Transverse colon (tissue), 4 donors: ENCODE results near the gene GALNT6. TPM values are rescaled to one million over a fixed set of nuclear protein-coding genes. Genes with fewer than 3 reads are reported as not detected.

Source experiments
- DNase-seq: peaks from one replicate; pipeline ENCODE4 v3.0.0-alpha.2; 2019
- H3K27ac ChIP-seq, 4 donors: fragments of 200-600 bp; sonication (generic); 2 replicates each; pipeline ENCODE4 v1.5.1; 2016 to 2018; ENCODE audit warnings: inconsistent platforms in 4 of 4
- H3K27me3 ChIP-seq: fragments of 200-600 bp; sonication (generic); 2 replicates; pipeline ENCODE4 v1.5.1; 2017; ENCODE audit warnings: inconsistent platforms
- H3K36me3 ChIP-seq, 4 donors: fragments of 200-600 bp; sonication (generic); 2 replicates each; pipeline ENCODE4 v1.5.1; 2017 to 2019; ENCODE audit warnings: inconsistent platforms in 4 of 4
- H3K4me1 ChIP-seq, 4 donors: fragments of 200-600 bp; sonication (generic); 2 replicates each; pipeline ENCODE4 v1.5.1; 2017 to 2020; ENCODE audit warnings: inconsistent platforms in 4 of 4
- H3K4me3 ChIP-seq, 4 donors: fragments of 200-600 bp; sonication (generic); 1 replicate in 1 of 4; 2 replicates in 3 of 4; pipeline versions ENCODE4 v1.5.1 to v1.6.1; 2017 to 2019; ENCODE audit warnings: inconsistent platforms in 4 of 4
- H3K9me3 ChIP-seq, 2 donors: fragments of 200-600 bp; sonication (generic); 2 replicates each; pipeline ENCODE4 v1.5.1; 2017 to 2019; ENCODE audit warnings: inconsistent platforms in 2 of 2
- CTCF ChIP-seq, 5 experiments: fragments of 200-600 bp in 3 of 5; fragments of 450-650 bp in 2 of 5; sonication (generic) in 3 of 5; IDR thresholded peaks; 1 replicate in 2 of 5; 2 replicates in 3 of 5; pipeline ENCODE4 v1.5.1; 2016 to 2017; ENCODE audit warnings: antibody characterized with exemption in 5 of 5, inconsistent platforms in 3 of 5, mild to moderate bottlenecking in 2 of 5, moderate library complexity in 1 of 5
- EP300 ChIP-seq: sonication (generic); formaldehyde crosslinking; IDR thresholded peaks from one replicate; pipeline ENCODE4 v1.6.1; 2017; ENCODE audit warnings: antibody characterized with exemption, low read depth
- POLR2A ChIP-seq: fragments of 450-650 bp; IDR thresholded peaks from one replicate; pipeline ENCODE4 v1.6.1; 2016; ENCODE audit warnings: antibody characterized with exemption, mild to moderate bottlenecking, moderate library complexity
- POLR2AphosphoS5 ChIP-seq, 3 donors: sonication (generic); formaldehyde crosslinking; IDR thresholded peaks; one replicate each; pipeline ENCODE4 v1.6.1; 2016; ENCODE audit warnings: antibody characterized with exemption in 3 of 3
- WGBS, 2 donors: methylation state at CpG; one replicate each; pipeline ENCODE4 v1.1.5; 2018; ENCODE audit warnings: low coverage in 1 of 2; 5-methylcytosine and 5-hydroxymethylcytosine counted together
- in situ Hi-C, 4 donors: fragments of 200-750 bp; cut with MboI; loops; one replicate each; pipeline versions ENCODE4 v1.15.0 to v1.15.1; 2017; ENCODE audit warnings: low sequenced_read_pairs in 3 of 4, low pct_ligation_motif_present in 1 of 4, low pct_unique_long_range_greater_than_20kb in 1 of 4
- intact Hi-C: fragments of 100-400 bp; cut with DNase I; formaldehyde crosslinking; loops from one replicate; pipeline ENCODE4 v1.15.1; 2023; ENCODE audit warnings: low total_unique reads
- total RNA-seq, 4 donors: library from RNA; depleted of rRNA; stranded (reverse); fragments of >200 nt; gene quantifications; one replicate each; pipeline ENCODE4 v1.1.0, GENCODE V29; 2016

GALNT6 gene
- total RNA-seq, 4 donors from 2014 or later = 17.5 to 52.7 (median 26.8) TPM

GRCh38 chr12:51346581-51346980, 44.6 kb downstream of the GALNT6 start, which contains the start of gene CELA1:
Gene CELA1, minus strand, starts transcription at chr12:51346679. Its CDS starts 41 bp downstream, at chr12:51346638.
- H3K36me3 ChIP-seq = no peaks in the 10 kb centered on the region
- H3K4me1 ChIP-seq = peaks cover 0 to under 1% (median 0%) of the 10 kb centered on the region in 4 donors
- no peak for DNase-seq
- no peak within 1 kb of the TSS for H3K4me3 ChIP-seq
- WGBS, 2 donors = 40 to 93% methylated on average over 1 to 3 of the region's 3 CpGs
- H3K27me3 ChIP-seq = no peaks in the 10 kb centered on the region
- no peak within 1 kb of the TSS for H3K27ac ChIP-seq
- in situ Hi-C loops = loop anchor here in 2 of 4 donors (25.0 kb wide), 1 partner anchor 284 kb away; no protein-coding TSS in a partner anchor
- intact Hi-C loops = no loop called here
- TF ChIP-seq CTCF (IDR thresholded peaks at IDR 0.05) = no peak
- TF ChIP-seq POLR2AphosphoS5 (IDR thresholded peaks at IDR 0.05) = no peak
- TF ChIP-seq POLR2A = no peak
- no peak for TF ChIP-seq EP300
- no peaks in the 10 kb centered on the region for H3K9me3 ChIP-seq

GRCh38 chr12:51345681-51346080, 45.5 kb downstream of the GALNT6 start:
- Histone ChIP-seq H3K4me3 (no peak overlapping the region), H3K27ac (no peak overlapping the region), H3K9me3 (no peaks in the 10 kb centered on the region), H3K36me3 (no peaks in the 10 kb centered on the region), H3K27me3 (no peaks in the 10 kb centered on the region), H3K4me1 (peaks cover 0 to 7% (median 0%) of the 10 kb centered on the region in 4 donors)
- in situ Hi-C loops = loop anchor here in 2 of 4 donors (25.0 kb wide), 1 partner anchor 283 kb away; no protein-coding TSS in a partner anchor
- intact Hi-C loops = no loop called here
- 82% methylated on average over 7 of the region's 7 CpGs; no CpG with 5 or more reads in 1 of the 2 donors for WGBS, 2 donors
- TF ChIP-seq POLR2AphosphoS5 (IDR thresholded peaks at IDR 0.05) (no peak), CTCF (IDR thresholded peaks at IDR 0.05) (no peak), POLR2A (no peak), EP300 (no peak)
- DNase-seq = no peak

GRCh38 chr12:51343201-51343600, 48.0 kb downstream of the GALNT6 start:
- peaks cover 0 to 7% (median 0%) of the 10 kb centered on the region in 4 donors for H3K4me1 ChIP-seq
- TF ChIP-seq POLR2AphosphoS5 (IDR thresholded peaks at IDR 0.05) = no peak
- no peak for TF ChIP-seq POLR2A
- TF ChIP-seq CTCF (IDR thresholded peaks at IDR 0.05) = no peak
- TF ChIP-seq EP300 = no peak
- in situ Hi-C loops (loop anchor here (5.0 to 25.0 kb wide), 3 partner anchors 71 to 281 kb away; partner anchors contain the start of gene SMAGP (in 1 of the 4)), intact Hi-C loops (no loop called here)
- WGBS, 2 donors = 76% methylated on average over 2 of the region's 2 CpGs; no CpG with 5 or more reads in 1 of the 2 donors
- no peaks in the 10 kb centered on the region for H3K27me3 ChIP-seq
- no peaks in the 10 kb centered on the region for H3K9me3 ChIP-seq
- no peaks in the 10 kb centered on the region for H3K36me3 ChIP-seq
- DNase-seq = no peak
- no peak overlapping the region for H3K4me3 ChIP-seq
- no peak overlapping the region for H3K27ac ChIP-seq

- in situ Hi-C loops (loop anchor here (5.0 to 25.0 kb wide), 3 partner anchors 70 to 280 kb away; partner anchors contain the start of gene SMAGP (in 1 of the 4)), intact Hi-C loops (no loop called here)
- no peak overlapping the region for H3K27ac ChIP-seq
- no peaks in the 10 kb centered on the region for H3K36me3 ChIP-seq
- peaks cover 0 to 7% (median 0%) of the 10 kb centered on the region in 4 donors for H3K4me1 ChIP-seq
- 91 to 97% methylated on average over 5 to 10 of the region's 10 CpGs for WGBS, 2 donors
- DNase-seq = no peak
- no peak overlapping the region for H3K4me3 ChIP-seq
- no peaks in the 10 kb centered on the region for H3K27me3 ChIP-seq
- TF ChIP-seq EP300 (no peak), POLR2A (no peak), POLR2AphosphoS5 (IDR thresholded peaks at IDR 0.05) (no peak), CTCF (IDR thresholded peaks at IDR 0.05) (no peak)
- no peaks in the 10 kb centered on the region for H3K9me3 ChIP-seq
Measured at GRCh38 chr12:51342416-51342815, 48.8 kb downstream of the GALNT6 start.
